K562 (cell line): ENCODE measurements around the gene WDR62. TPM values are rescaled to one million over a fixed set of nuclear protein-coding genes. Genes with fewer than 3 reads are reported as not detected.

Experiments used
- BHLHE40 ChIP-seq: IDR thresholded peaks from 2 replicates; pipeline ENCODE4 v1.6.1; 2011; ENCODE audit warnings: low read length, improper control_type of control experiment
- BMI1 ChIP-seq: fragments of 150-350 bp; IDR thresholded peaks from 2 replicates; pipeline ENCODE4 v1.6.1; 2014; ENCODE audit warnings: low read length
- CBX8 ChIP-seq: fragments of 200-600 bp; sonication (generic); IDR thresholded peaks from 2 replicates; pipeline ENCODE4 v1.6.1; 2012; ENCODE audit warnings: borderline replicate concordance, mixed run types, low read depth, mild to moderate bottlenecking, moderate library complexity, mixed read lengths, low read length, control low read depth, inconsistent platforms; ENCODE audit not compliant: poor library complexity, severe bottlenecking; ENCODE audit errors: extremely low read depth
- ELF4 ChIP-seq: fragments of 450-650 bp; formaldehyde crosslinking; IDR thresholded peaks from 2 replicates; pipeline ENCODE4 v1.4.0; 2022; ENCODE audit warnings: missing genetic modification characterization
- FOXP1 ChIP-seq: sonication (generic); formaldehyde crosslinking; IDR thresholded peaks from 2 replicates; pipeline ENCODE4 v1.8.0; 2022; ENCODE audit warnings: mild to moderate bottlenecking, missing genetic modification reagents
- GABPA ChIP-seq: fragments of 200-800 bp; sonication (Bioruptor generic); conservative IDR thresholded peaks from 2 replicates; pipeline ENCODE4 v1.6.1; 2016; ENCODE audit warnings: low read depth, missing genetic modification characterization, missing compliant biosample characterization
- HBP1 ChIP-seq: fragments of 450-650 bp; formaldehyde crosslinking; IDR thresholded peaks from 2 replicates; pipeline ENCODE4 v1.4.0; 2022; ENCODE audit warnings: missing genetic modification characterization
- HDAC2 ChIP-seq: fragments of 450-650 bp; IDR thresholded peaks from 2 replicates; pipeline ENCODE4 v1.6.1; 2016; ENCODE audit warnings: mild to moderate bottlenecking
- HNRNPUL1 ChIP-seq: fragments of 200-400 bp; formaldehyde crosslinking; IDR thresholded peaks from 2 replicates; pipeline ENCODE4 v1.6.1; 2017; ENCODE audit warnings: low read length
- NR2C2 ChIP-seq, 2 experiments: fragments of 200-800 bp in 1 of 2; sonication (Bioruptor generic) in 1 of 2; sonication (generic) in 1 of 2; formaldehyde crosslinking in 1 of 2; IDR thresholded peaks; 2 replicates each; pipeline versions ENCODE4 v1.6.1 to v1.8.0; 2016 to 2022; ENCODE audit warnings: mild to moderate bottlenecking in 1 of 2, missing compliant biosample characterization in 1 of 2, missing genetic modification characterization in 1 of 2, missing genetic modification reagents in 1 of 2
- POLR2G ChIP-seq: fragments of 200-400 bp; formaldehyde crosslinking; IDR thresholded peaks from 2 replicates; pipeline ENCODE4 v1.6.1; 2017; ENCODE audit warnings: low read depth, mild to moderate bottlenecking, antibody characterized with exemption, low read length, moderate library complexity
- POLR2H ChIP-seq: IDR thresholded peaks from 2 replicates; pipeline ENCODE4 v1.6.1; 2016; ENCODE audit warnings: missing genetic modification characterization, low read depth, mild to moderate bottlenecking, control low read depth, missing compliant biosample characterization, moderate library complexity
- PRPF4 ChIP-seq: fragments of 200-400 bp; formaldehyde crosslinking; IDR thresholded peaks from one replicate; pipeline ENCODE4 v1.6.1; 2017; ENCODE audit warnings: low read length, low read depth, mild to moderate bottlenecking; ENCODE audit not compliant: insufficient read depth, poor library complexity, severe bottlenecking
- PTTG1 ChIP-seq: fragments of 450-650 bp; IDR thresholded peaks from 2 replicates; pipeline ENCODE4 v1.6.1; 2016; ENCODE audit warnings: low read depth, mild to moderate bottlenecking, missing genetic modification characterization, missing compliant biosample characterization
- SOX6 ChIP-seq: fragments of 450-650 bp; IDR thresholded peaks from 2 replicates; pipeline ENCODE4 v1.6.1; 2014; ENCODE audit warnings: mild to moderate bottlenecking
- SP1 ChIP-seq: sonication (generic); formaldehyde crosslinking; IDR thresholded peaks from 2 replicates; pipeline ENCODE4 v1.8.1; 2022; ENCODE audit warnings: mild to moderate bottlenecking, missing genetic modification reagents
- SRF ChIP-seq, 2 experiments: fragments of 250-450, 450-650 bp in 1 of 2; sonication (Bioruptor Pico) in 1 of 2; sonication (generic) in 1 of 2; formaldehyde crosslinking; IDR thresholded peaks; 2 replicates each; pipeline versions ENCODE4 v1.5.0 to v1.5.1; 2020 to 2022; ENCODE audit warnings: mild to moderate bottlenecking in 1 of 2, missing genetic modification reagents in 1 of 2
- ZBTB1 ChIP-seq: sonication (generic); formaldehyde crosslinking; IDR thresholded peaks from 2 replicates; pipeline ENCODE4 v1.8.1; 2023; ENCODE audit warnings: missing genetic modification reagents, low read depth, mild to moderate bottlenecking, borderline replicate concordance
- ZBTB7A ChIP-seq: IDR thresholded peaks from 2 replicates; pipeline ENCODE4 v1.6.1; 2011; ENCODE audit warnings: low read depth, mild to moderate bottlenecking, low read length, moderate library complexity, borderline replicate concordance; ENCODE audit not compliant: control insufficient read depth
- ZNF12 ChIP-seq: sonication (generic); formaldehyde crosslinking; IDR thresholded peaks from 2 replicates; pipeline ENCODE4 v1.4.0; 2020; ENCODE audit warnings: mild to moderate bottlenecking, missing genetic modification reagents
- polyA plus RNA-seq, 8 experiments: library from polyadenylated mRNA; depleted of rRNA in 4 of 8; stranded (reverse) in 5 of 8; unstranded in 3 of 8; fragments of >200 nt; fragmentation: Nextera tagmentation in 2 of 8; fragmentation: Illumina TruSeq in 1 of 8; extraction: Ambion mirVana in 2 of 8; extraction: Trizol in 1 of 8; gene quantifications; 2 replicates each; pipeline versions ENCODE4 v1.2.1 to v1.2.3, GENCODE V29; 2011 to 2014; ENCODE audit warnings: inconsistent platforms in 1 of 8, missing spikeins in 1 of 8
- total RNA-seq, 7 experiments: library from RNA; depleted of rRNA in 6 of 7; stranded (reverse); fragments of >200 nt in 6 of 7; fragmentation: Illumina TruSeq in 2 of 7; extraction: Trizol in 2 of 7; gene quantifications; 2 replicates each; pipeline versions ENCODE4 v1.2.1 to v1.2.3, GENCODE V29; 2011 to 2021; ENCODE audit warnings: low replicate concordance in 1 of 7
- TF ChIP-seq, protein P1 (sequence below): fragments of 200-800 bp; sonication (Bioruptor generic); IDR thresholded peaks from 2 replicates; pipeline ENCODE4 v1.6.1; 2016; ENCODE audit warnings: missing genetic modification characterization, missing compliant biosample characterization

WDR62 gene
- total and polyA plus RNA-seq, 9 of the 15 experiments (the other 6 are each of a cell fraction or from before 2014, with no cell fraction given) = 0.35 to 32.8 (median 14.4) TPM

GRCh38 chr19:36139473-36140303 lies 85.0 kb downstream of the WDR62 start, which contains the start of gene CAPNS1 (continued):
- TF ChIP-seq, protein P1, sequence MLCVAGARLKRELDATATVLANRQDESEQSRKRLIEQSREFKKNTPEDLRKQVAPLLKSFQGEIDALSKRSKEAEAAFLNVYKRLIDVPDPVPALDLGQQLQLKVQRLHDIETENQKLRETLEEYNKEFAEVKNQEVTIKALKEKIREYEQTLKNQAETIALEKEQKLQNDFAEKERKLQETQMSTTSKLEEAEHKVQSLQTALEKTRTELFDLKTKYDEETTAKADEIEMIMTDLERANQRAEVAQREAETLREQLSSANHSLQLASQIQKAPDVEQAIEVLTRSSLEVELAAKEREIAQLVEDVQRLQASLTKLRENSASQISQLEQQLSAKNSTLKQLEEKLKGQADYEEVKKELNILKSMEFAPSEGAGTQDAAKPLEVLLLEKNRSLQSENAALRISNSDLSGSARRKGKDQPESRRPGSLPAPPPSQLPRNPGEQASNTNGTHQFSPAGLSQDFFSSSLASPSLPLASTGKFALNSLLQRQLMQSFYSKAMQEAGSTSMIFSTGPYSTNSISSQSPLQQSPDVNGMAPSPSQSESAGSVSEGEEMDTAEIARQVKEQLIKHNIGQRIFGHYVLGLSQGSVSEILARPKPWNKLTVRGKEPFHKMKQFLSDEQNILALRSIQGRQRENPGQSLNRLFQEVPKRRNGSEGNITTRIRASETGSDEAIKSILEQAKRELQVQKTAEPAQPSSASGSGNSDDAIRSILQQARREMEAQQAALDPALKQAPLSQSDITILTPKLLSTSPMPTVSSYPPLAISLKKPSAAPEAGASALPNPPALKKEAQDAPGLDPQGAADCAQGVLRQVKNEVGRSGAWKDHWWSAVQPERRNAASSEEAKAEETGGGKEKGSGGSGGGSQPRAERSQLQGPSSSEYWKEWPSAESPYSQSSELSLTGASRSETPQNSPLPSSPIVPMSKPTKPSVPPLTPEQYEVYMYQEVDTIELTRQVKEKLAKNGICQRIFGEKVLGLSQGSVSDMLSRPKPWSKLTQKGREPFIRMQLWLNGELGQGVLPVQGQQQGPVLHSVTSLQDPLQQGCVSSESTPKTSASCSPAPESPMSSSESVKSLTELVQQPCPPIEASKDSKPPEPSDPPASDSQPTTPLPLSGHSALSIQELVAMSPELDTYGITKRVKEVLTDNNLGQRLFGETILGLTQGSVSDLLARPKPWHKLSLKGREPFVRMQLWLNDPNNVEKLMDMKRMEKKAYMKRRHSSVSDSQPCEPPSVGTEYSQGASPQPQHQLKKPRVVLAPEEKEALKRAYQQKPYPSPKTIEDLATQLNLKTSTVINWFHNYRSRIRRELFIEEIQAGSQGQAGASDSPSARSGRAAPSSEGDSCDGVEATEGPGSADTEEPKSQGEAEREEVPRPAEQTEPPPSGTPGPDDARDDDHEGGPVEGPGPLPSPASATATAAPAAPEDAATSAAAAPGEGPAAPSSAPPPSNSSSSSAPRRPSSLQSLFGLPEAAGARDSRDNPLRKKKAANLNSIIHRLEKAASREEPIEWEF (CRISPR knock-in tag) = no peak
- TF ChIP-seq POLR2H (peak; percentile 77; the same call in 1 of the 2 replicates), SP1 (CRISPR knock-in tag) (peak; percentile 71), HBP1 (CRISPR knock-in tag) (no peak), BHLHE40 (peak; percentile 74), FOXP1 (CRISPR knock-in tag) (no peak), HDAC2 (peak; percentile 70; the same call in 1 of the 2 replicates), CBX8 (no peak), POLR2G (peak; percentile 90), ELF4 (CRISPR knock-in tag) (no peak), SRF (CRISPR knock-in tag; IDR thresholded peaks at IDR 0.05) (no peak; a peak in 1 of 4 replicates), BMI1 (no peak), SOX6 (peak; percentile 54), ZBTB1 (CRISPR knock-in tag) (peak; percentile 78), PTTG1 (tag) (no peak), NR2C2 (CRISPR knock-in tag; IDR thresholded peaks at IDR 0.05) (no peak), NR2C2 (tag; IDR thresholded peaks at IDR 0.05) (peak; percentile 61), GABPA (tag) (peak; percentile 52), ZBTB7A (peak; percentile 89), PRPF4 (no peak), ZNF12 (no peak), HNRNPUL1 (no peak)
